Dermis microvascular lymphatic vessel endothelial cell (primary cell): ENCODE measurements around the gene FBXW11. TPM values are rescaled to one million over a fixed set of nuclear protein-coding genes. Genes with fewer than 3 reads are reported as not detected.
"Not testable (repeated sequence)": the region's sequence is repeated elsewhere in the genome, so short reads cannot be mapped to it uniquely, and the experiment has no call there.

Source experiments
- DNase-seq, 2 donors: peaks; one replicate each; pipeline versions ENCODE4 v3.0.0 to v3.0.0-alpha.2; 2010; ENCODE audit warnings: low read depth in 2 of 2
- total RNA-seq: library from RNA; depleted of rRNA; stranded (reverse); fragments of >200 nt; gene quantifications from 2 replicates; pipeline ENCODE4 v1.2.1, GENCODE V29; 2014

The FBXW11 gene
- total RNA-seq, 1 donor from 2014 or later = 58.0 TPM

GRCh38 chr5:171986772-171987171 lies 19.7 kb downstream of the FBXW11 start:
- DNase-seq = no peak

DNA sequence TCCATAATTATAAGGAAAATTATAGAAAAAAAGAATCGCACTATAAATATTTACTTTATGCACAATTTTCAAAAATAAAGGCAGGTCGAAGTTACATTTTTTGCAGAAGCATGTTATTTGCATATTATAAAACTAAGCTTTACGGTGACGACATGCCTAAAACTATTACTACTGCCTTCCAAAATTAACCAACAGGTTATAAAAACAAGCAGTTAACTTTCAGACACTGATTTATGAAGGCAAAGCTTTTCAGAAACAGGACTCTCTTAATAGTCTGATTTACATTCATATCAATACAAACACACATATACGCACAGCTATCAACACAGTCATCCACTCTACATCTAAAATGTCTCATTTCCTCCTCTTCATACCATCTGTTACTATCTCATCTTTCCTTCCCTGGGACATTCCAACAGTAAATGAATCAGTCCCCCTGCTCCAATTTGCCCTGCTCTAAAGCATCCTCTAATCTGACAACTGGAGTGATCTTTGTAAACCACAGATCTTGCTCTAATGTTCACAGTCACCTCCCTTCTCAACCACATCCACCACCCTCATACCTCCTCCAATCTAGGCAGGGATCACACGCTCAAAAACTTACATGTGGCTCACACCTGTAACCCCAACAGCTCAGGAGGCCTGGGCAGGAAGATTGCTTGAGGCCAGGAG lies 21.6 kb downstream of the FBXW11 start:
- DNase-seq = peak in 1 of 2 donors; percentile 74

- DNase-seq = no peak
Measured at GRCh38 chr5:171981847-171982246, 24.6 kb downstream of the FBXW11 start.

- no peak for DNase-seq
Measured at GRCh38 chr5:171980792-171981191, 25.6 kb downstream of the FBXW11 start.

GRCh38 chr5:171979606-171980005 lies 26.8 kb downstream of the FBXW11 start:
- no peak for DNase-seq

DNA sequence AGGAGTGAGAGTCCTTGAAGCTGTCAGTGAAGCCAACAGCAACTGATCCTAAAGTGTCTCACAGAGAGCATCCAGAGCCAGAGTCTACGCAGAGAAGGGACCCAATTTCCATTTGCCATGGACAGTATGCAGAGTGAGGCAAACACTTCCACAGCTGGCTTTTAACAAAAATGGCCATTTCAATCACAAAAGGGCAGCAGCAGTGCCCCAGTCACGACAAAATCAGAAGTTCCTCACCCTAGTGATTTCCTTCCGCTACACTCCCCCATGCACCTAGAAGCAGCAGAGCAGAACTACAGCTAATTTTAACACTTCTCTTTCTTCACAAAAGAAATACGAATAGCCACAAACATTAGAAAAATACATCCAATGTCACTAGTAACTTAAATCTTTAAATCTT lies 27.9 kb downstream of the FBXW11 start:
- DNase-seq = no peak

- DNase-seq = no peak
Measured at GRCh38 chr5:171978016-171978415, 28.4 kb downstream of the FBXW11 start.

DNA sequence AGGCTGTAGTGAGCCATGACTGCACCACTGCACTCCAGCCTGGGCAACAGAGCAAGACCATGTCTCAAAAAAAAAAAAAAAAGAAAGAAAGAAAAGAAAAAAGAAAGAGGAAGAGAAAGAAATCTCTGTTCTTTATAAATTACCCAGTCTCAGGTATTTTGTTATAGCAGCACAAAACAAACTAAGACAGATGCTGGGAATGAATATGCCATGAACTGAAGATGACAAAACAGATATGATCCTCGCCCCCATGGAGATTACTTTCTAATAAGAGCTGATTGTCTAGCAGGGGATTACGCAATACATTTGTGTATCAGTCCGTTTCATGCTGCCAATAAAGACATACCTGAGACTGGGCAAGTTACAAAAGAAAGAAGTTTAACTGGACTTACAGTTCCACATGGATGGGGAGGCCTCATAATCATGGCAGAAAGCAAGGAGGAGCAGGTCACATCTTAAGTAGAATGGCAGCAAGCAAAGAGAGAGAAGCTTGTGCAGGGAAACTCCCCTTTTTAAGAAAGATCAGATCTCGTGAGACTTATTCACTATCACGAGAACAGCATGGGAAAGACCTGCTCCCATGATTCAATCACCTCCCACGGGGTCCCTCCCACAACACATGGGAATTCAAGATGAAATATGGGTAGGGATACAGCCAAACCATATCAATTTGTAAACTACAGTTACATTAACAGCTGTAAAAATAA lies 29.0 kb downstream of the FBXW11 start:
- DNase-seq = not testable (repeated sequence)

- DNase-seq = no peak
Measured at GRCh38 chr5:171975877-171976667, 30.4 kb downstream of the FBXW11 start.

DNA sequence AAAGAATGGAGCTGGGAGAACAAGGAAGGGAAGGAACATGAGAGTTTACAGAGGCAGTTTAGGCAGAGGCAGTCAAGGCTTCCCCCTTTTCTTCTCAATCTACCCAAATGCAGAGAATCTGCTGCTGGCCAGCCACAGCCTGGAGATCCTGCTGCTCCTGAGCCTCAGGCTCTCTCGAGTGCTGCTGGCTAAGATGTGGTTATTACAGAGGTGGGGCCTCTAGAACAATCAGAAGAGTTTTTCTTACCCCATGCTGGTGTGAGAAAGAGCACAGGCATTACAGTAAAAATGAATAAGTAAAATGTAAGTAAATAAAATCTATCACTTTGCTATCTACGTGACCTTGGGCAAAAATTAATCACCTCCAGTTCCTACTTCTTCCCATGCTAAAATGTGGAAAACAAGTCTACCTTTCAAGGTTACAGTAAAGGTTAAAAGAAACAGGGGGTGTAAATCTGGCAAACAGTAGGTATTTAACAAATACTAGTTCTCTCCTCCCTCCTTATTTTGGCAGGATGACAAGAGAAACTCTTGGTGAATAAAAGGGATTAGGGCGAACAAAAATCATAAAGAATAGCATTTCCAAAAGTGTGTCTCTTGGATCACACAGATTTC lies 31.1 kb downstream of the FBXW11 start:
- no peak for DNase-seq

GRCh38 chr5:171970826-171971225 lies 35.6 kb downstream of the FBXW11 start:
- DNase-seq = no peak

DNA sequence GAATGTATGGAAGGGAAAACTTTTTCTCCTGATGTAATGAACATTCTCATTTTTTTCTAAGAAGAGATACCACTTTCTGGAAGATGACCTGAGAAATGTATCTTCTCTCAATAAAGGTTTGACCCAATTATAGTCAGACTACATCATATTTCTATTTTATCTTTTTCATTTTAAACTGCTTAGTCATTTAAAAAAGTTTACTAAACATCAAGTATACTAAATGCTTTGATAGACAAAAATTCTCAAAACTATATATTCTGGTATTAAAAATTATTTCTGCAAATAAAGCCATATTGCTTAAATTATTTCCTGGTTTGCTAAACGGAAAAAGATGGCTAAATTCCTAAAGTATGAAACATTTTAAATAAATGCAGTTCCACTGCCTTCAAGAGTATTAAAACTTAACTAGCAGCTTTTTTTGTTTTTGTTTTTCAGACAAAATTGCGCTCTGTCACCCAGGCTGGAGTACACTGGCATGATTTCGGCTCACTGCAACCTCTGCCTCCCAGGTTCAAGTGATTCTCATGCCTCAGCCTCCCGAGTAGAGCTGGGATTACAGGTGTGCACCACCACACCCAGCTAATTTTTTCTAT lies 37.1 kb downstream of the FBXW11 start:
- DNase-seq = no peak

GRCh38 chr5:171968531-171968930 lies 37.9 kb downstream of the FBXW11 start:
- DNase-seq = no peak

- DNase-seq = no peak
Measured at GRCh38 chr5:171966964-171967363, 39.5 kb downstream of the FBXW11 start.

DNA sequence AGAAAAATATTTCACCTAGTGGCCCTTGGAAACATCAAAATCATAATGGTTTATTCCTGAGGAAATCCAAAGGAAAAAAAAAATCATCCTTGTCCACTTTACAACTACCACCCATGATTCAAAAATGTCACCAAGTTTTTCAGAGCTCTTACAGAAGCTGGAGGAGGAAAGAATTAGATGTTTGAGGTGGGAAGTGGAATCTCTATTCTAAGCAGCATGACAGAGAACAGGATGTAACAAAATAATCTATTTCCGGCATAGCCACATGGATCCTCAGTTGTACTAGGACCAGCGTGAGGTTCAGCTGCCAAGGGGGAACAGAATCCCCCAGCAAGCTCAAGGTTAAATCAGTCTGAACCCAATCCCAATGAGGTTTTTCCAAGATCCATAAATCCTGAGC lies 40.2 kb downstream of the FBXW11 start:
- DNase-seq = peak in 1 of 2 donors; percentile 31

DNA sequence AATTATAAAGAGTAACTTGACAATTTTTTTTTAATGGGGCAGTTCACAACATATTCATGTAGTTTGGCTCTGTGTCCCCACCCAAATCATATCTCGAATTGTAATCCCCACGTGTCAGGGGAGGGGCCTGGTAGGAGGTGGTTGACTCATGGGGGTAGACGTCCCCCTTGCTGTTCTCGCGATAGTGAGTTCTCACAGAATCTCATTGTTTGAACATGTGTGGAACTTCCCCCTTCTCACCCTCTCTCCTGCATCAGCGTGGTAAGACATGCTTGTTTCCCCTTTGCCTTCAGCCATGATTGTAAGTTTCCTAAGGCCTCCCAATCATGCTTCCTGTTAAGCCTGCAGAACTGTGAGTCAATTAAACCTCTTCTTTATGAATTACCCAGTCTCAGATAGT lies 40.7 kb downstream of the FBXW11 start:
- DNase-seq = peak in 1 of 2 donors; percentile 37

DNA sequence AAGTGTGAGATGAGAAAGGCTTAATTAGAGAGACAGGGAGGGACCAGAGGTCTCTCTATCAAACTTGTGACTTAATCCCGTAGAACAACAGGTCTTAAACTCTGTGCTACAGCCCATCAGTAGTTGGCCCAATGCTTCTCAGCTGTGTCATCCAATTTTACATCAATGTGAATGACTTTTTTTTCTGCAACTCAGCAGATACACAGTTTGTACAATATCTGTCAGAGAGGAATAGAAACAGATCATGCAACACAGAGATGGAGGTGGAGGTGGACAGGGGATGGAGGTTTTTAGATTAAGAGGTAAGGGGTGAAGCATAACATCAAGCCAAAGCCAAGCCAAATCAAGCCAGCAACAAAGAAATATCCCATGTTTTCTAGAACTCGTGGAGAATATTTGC lies 43.0 kb downstream of the FBXW11 start:
- DNase-seq = no peak

DNA sequence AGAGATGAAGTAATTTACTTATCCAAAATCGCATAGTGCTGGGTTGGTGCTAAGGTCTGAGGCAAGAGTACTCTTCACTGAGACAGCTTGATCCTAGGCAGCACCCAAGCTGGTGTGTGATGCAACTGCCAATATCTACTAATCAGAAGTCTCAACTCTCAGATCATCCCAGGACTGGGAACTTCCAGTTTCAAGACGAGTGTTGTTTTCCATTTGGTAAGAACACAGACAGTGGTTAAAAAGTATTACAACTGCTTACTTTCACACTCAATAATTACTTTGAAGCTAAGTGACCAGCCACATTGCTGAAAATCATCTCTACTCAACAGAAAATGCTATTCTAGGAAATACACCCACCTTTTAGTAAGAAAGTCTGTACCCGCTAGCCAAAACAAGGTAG lies 45.3 kb downstream of the FBXW11 start:
- no peak for DNase-seq

DNA sequence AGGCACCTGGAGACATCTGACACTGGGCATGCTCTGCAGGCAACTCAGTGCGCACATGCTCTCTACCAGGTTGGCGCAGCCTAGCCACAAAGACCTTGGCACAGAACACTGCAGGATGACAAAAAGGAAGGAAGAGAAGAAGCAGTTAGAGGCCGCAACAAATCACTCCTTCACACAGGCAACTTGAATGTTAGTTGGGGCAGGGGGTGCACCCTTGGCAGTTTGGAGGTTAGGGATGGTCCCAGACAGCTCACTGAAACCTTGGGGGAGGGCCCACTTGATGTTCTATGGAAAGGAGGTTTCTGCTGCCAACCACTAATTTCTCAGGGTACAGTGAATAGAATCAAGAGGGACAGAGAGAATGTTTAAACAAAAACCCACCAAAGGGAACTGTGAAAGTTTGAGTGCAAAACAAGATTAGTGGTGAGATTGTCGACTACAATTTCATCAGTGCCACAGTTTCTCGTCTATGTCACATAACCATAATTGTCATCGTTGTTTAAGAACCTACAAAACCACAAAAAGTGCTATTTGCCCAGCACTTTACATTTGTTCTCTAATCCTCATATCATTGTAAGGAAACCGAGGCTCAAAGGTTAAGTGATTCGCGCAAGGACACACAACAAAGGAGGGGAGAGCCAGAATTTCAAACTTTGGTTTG lies 48.7 kb downstream of the FBXW11 start:
- DNase-seq = no peak

- DNase-seq = no peak
Measured at GRCh38 chr5:171956887-171957495, 49.4 kb downstream of the FBXW11 start.

- no peak for DNase-seq
Measured at GRCh38 chr5:171956314-171956713, 50.1 kb downstream of the FBXW11 start.
